Naive B cell (primary cell): ENCODE measurements around the gene TCF4. TPM values are rescaled to one million over a fixed set of nuclear protein-coding genes. Genes with fewer than 3 reads are reported as not detected.

Source experiments
- ATAC-seq, 2 donors: fragments of 150-1000 bp; cut with Tn5 transposase; 2 replicates each; pipeline ENCODE4 v1.10.0; 2021; ENCODE audit warnings: low read depth in 2 of 2, mild to moderate bottlenecking in 2 of 2, moderate library complexity in 2 of 2
- DNase-seq: peaks from one replicate; pipeline ENCODE4 v3.0.0; 2022
- H3K27ac Mint-ChIP-seq, 6 donors: one replicate each; pipeline ENCODE4 v1.8.0; 2020 to 2022; ENCODE audit warnings: mild to moderate bottlenecking in 6 of 6, mixed read lengths in 6 of 6, moderate library complexity in 5 of 6, inconsistent platforms in 2 of 6
- H3K27me3 Mint-ChIP-seq, 3 donors: one replicate each; pipeline ENCODE4 v1.8.0; 2021 to 2022; ENCODE audit warnings: mixed read lengths in 3 of 3, mild to moderate bottlenecking in 1 of 3
- H3K36me3 Mint-ChIP-seq, 2 donors: one replicate each; pipeline ENCODE4 v1.8.0; 2020 to 2022; ENCODE audit warnings: mixed read lengths in 2 of 2, inconsistent platforms in 1 of 2, mild to moderate bottlenecking in 1 of 2
- H3K4me1 Mint-ChIP-seq, 3 donors: one replicate each; pipeline ENCODE4 v1.8.0; 2020 to 2022; ENCODE audit warnings: mixed read lengths in 3 of 3, inconsistent platforms in 1 of 3, mild to moderate bottlenecking in 1 of 3, moderate library complexity in 1 of 3
- H3K4me3 Mint-ChIP-seq, 8 donors: one replicate each; pipeline ENCODE4 v1.8.0; 2020 to 2022; ENCODE audit warnings: mild to moderate bottlenecking in 8 of 8, mixed read lengths in 8 of 8, moderate library complexity in 8 of 8, inconsistent platforms in 2 of 8
- H3K9me3 Mint-ChIP-seq, 7 donors: one replicate each; pipeline ENCODE4 v1.8.0; 2020 to 2022; ENCODE audit warnings: mixed read lengths in 7 of 7, mild to moderate bottlenecking in 5 of 7, inconsistent platforms in 2 of 7, moderate library complexity in 1 of 7
- polyA plus RNA-seq, 6 donors: library from polyadenylated mRNA; unstranded; fragments of 300-500 nt; fragmentation: Illumina TruSeq; gene quantifications; one replicate each; pipeline ENCODE4 v1.2.3, GENCODE V29; 2021; ENCODE audit warnings: low read depth in 6 of 6

TCF4 gene
- polyA plus RNA-seq, 6 donors from 2014 or later = 199 to 274 (median 217) TPM

DNA sequence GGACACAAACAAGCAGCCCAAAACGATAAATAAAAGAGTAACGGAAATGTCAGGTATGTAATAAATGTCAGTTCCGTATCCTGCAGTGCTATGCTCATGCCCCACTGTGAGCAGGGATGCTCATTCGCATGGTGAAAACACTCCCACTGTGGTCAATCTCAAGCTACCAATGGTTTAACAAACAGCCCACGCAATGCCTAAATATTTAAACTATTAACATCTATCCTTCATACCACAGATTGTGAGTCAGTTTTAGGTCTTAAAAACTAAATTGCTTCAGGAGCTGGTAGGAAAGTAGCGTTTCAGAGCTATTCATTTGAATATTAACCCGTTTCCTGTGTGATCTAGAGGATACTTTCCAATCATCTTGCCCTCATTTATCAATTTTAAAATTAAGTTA is 207.4 kb downstream of the TCF4 start:
- ATAC-seq (no peak), DNase-seq (no peak)
- peak overlapping the region in 1 of 6 donors; percentile 73 for H3K27ac Mint-ChIP-seq
- H3K9me3 Mint-ChIP-seq = peaks cover 0 to 11% (median 4%) of the 10 kb centered on the region in 7 donors
- H3K4me1 Mint-ChIP-seq = peaks cover 31 to 49% (median 36%) of the 10 kb centered on the region in 3 donors
- no peak overlapping the region for H3K4me3 Mint-ChIP-seq
- no peaks in the 10 kb centered on the region for H3K27me3 Mint-ChIP-seq
- no peaks in the 10 kb centered on the region for H3K36me3 Mint-ChIP-seq

GRCh38 chr18:55376387-55376786 is 211.6 kb downstream of the TCF4 start:
- H3K4me1 Mint-ChIP-seq = peaks cover 11 to 27% (median 14%) of the 10 kb centered on the region in 3 donors
- H3K9me3 Mint-ChIP-seq = peaks cover 0 to under 1% (median 0%) of the 10 kb centered on the region in 7 donors
- peak overlapping the region in 2 of 8 donors; percentile 4 to 10 for H3K4me3 Mint-ChIP-seq
- H3K27me3 Mint-ChIP-seq = no peaks in the 10 kb centered on the region
- peak; percentile 51 for DNase-seq
- peak; percentile 97 to 98 for ATAC-seq
- no peaks in the 10 kb centered on the region for H3K36me3 Mint-ChIP-seq
- peak overlapping the region; percentile 35 to 92 (median 82) for H3K27ac Mint-ChIP-seq

GRCh38 chr18:55375930-55376329 is 212.1 kb downstream of the TCF4 start:
- no peak for ATAC-seq
- Mint-ChIP-seq H3K27me3 (no peaks in the 10 kb centered on the region), H3K4me1 (peaks cover 15 to 27% (median 16%) of the 10 kb centered on the region in 3 donors), H3K27ac (peak overlapping the region in 5 of 6 donors; percentile 76 to 92 (median 86)), H3K4me3 (peak overlapping the region in 1 of 8 donors; percentile 4), H3K9me3 (no peaks in the 10 kb centered on the region), H3K36me3 (no peaks in the 10 kb centered on the region)
- no peak for DNase-seq

DNA sequence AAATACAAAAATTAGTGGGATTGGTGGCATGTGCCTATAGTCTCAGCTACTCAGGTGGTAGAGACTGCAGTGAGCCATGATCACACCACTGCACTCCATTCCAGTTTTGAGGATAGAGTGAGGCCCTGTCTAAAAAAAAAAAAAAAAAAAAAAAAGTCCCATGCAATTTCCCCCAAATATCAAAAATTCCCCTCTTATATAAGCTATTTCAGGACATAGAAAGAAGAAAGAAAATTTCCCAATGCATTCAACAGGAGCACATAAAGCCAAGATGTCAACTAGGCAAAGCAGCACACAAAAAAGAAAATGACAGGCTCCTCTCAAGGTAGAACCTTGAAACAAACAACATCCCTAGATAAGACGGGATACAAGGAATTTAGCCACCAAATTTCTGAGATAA is 213.3 kb downstream of the TCF4 start:
- DNase-seq = no peak
- Mint-ChIP-seq H3K27ac (peak overlapping the region in 2 of 6 donors; percentile 34 to 44), H3K36me3 (no peaks in the 10 kb centered on the region), H3K4me1 (peaks cover 21 to 29% (median 22%) of the 10 kb centered on the region in 3 donors), H3K4me3 (no peak overlapping the region), H3K27me3 (no peaks in the 10 kb centered on the region), H3K9me3 (no peaks in the 10 kb centered on the region)
- no peak for ATAC-seq

- H3K4me1 Mint-ChIP-seq = peaks cover 20 to 22% (median 21%) of the 10 kb centered on the region in 3 donors
- H3K27me3 Mint-ChIP-seq = no peaks in the 10 kb centered on the region
- H3K4me3 Mint-ChIP-seq = peak overlapping the region in 1 of 8 donors; percentile 22
- peak overlapping the region in 1 of 6 donors; percentile 7 for H3K27ac Mint-ChIP-seq
- ATAC-seq = no peak
- no peaks in the 10 kb centered on the region for H3K9me3 Mint-ChIP-seq
- no peaks in the 10 kb centered on the region for H3K36me3 Mint-ChIP-seq
- DNase-seq = no peak
These were observed 215.8 kb downstream of the TCF4 start for GRCh38 chr18:55372209-55372608.

DNA sequence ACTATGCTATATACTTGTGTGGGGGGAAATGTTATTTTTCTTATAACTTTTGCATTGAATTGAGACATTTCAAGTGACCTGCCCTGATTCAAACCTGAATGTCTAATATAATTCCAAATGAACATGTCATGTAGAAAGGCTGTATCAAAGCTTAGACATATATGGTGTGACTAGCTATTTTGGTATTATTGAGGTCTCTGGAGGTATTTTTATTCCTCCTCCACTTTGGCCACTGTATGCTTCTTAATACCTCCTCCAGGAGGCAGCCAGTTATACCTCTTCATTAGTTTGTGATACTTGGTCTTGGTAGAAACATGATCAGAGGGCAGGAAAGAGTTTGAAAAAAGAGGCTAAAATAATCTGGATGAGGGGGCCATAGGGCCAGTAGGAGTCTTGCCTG is 217.1 kb downstream of the TCF4 start:
- H3K27ac Mint-ChIP-seq = no peak overlapping the region
- H3K4me3 Mint-ChIP-seq = no peak overlapping the region
- H3K36me3 Mint-ChIP-seq = no peaks in the 10 kb centered on the region
- peaks cover 7 to 11% (median 10%) of the 10 kb centered on the region in 3 donors for H3K4me1 Mint-ChIP-seq
- no peaks in the 10 kb centered on the region for H3K27me3 Mint-ChIP-seq
- ATAC-seq (no peak), DNase-seq (no peak)
- H3K9me3 Mint-ChIP-seq = no peaks in the 10 kb centered on the region

GRCh38 chr18:55369346-55369745 is 218.6 kb downstream of the TCF4 start:
- Mint-ChIP-seq H3K27ac (no peak overlapping the region), H3K36me3 (no peaks in the 10 kb centered on the region), H3K27me3 (no peaks in the 10 kb centered on the region), H3K4me1 (peaks cover 2 to 11% (median 10%) of the 10 kb centered on the region in 3 donors), H3K9me3 (no peaks in the 10 kb centered on the region), H3K4me3 (no peak overlapping the region)
- ATAC-seq (no peak), DNase-seq (no peak)

DNA sequence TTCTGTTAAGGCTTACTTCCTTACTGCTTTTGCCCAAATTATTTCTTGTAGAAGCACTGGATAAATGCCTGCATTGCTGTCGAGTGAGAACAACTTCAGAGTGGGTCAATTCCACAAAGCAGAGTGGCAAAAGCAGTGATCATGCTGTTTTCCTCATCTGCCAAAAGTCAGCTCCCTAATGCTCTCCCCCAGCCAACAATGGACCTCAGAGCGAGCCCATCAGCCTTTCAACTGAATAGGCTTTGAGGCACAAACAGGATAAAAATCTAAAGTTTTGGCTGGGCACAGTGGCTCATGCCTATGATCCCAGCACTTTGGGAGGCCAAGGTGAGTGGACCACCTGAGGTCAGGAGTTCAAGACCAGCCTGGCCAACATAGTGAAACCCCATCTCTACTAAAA is 222.7 kb downstream of the TCF4 start:
- H3K9me3 Mint-ChIP-seq = peaks cover 0 to 8% (median 4%) of the 10 kb centered on the region in 7 donors
- H3K4me3 Mint-ChIP-seq = no peak overlapping the region
- ATAC-seq (no peak), DNase-seq (no peak)
- H3K36me3 Mint-ChIP-seq = peaks cover 6 to 16% of the 10 kb centered on the region in 2 donors
- no peak overlapping the region for H3K27ac Mint-ChIP-seq
- H3K4me1 Mint-ChIP-seq = peaks cover 14 to 15% (median 14%) of the 10 kb centered on the region in 3 donors
- no peaks in the 10 kb centered on the region for H3K27me3 Mint-ChIP-seq

DNA sequence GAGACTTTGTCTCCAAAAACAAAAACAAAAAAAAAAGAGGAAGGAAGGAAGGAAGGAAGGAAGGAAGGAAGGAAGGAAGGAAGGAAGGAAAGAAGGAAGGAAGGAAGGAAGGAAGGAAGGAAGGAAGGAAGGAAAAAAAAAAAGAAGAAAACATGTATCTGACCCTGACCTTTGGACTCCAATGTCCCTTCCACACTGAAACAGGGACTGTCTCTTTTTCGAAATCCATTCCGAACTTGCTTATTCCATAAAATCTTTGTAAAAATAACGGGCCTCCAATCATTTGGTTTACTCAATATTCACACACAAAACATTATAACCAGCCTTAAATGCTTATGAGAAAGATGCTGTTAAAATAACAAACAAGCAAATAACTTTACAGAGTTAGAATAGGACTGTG is 225.7 kb downstream of the TCF4 start:
- Mint-ChIP-seq H3K36me3 (peaks cover 6 to 31% of the 10 kb centered on the region in 2 donors), H3K4me3 (no peak overlapping the region), H3K9me3 (peaks cover 0 to 9% (median 6%) of the 10 kb centered on the region in 7 donors), H3K4me1 (peaks cover 11 to 20% (median 13%) of the 10 kb centered on the region in 3 donors), H3K27ac (peak overlapping the region in 5 of 6 donors; percentile 42 to 94 (median 67)), H3K27me3 (no peaks in the 10 kb centered on the region)
- ATAC-seq = no peak
- no peak for DNase-seq

DNA sequence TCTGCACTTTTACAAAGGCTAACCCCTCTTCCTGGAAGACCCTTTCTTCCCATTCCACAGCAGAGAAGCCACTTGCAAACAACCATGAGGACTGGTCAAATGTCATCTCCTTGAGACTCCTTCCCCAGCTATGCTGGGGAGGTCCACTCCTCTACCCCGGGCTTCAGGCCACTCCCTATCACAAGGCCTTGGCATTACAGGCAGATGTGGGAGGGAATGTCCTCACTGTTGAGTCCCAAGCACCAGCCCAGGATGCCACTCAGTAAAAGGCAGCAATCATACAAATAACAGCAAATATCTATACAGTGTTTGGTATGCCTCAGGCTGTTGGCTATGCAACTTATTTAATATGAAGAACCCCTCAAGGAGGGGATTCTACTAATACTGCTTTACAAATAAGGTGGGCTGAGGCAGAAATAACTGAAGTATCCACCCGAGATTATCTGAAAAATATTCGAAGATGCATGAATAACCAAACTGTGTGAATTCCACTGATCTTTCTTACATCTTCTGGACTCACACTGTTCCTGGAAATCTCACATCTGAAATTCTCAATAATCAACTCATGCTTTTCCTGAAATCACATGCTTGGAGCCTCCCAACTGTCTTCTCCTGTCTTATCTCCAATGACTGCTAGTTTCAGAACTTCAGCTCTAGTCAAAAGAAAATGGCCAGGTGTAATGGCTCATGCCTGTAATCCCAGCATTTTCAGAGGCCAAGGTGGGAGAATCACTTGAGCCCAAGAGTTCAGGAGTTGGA is 226.3 kb downstream of the TCF4 start:
- Mint-ChIP-seq H3K9me3 (peaks cover 0 to 9% (median 6%) of the 10 kb centered on the region in 7 donors), H3K36me3 (peaks cover 6 to 31% of the 10 kb centered on the region in 2 donors), H3K4me3 (peak overlapping the region in 2 of 8 donors; percentile 8 to 69), H3K27me3 (no peaks in the 10 kb centered on the region), H3K4me1 (peaks cover 11 to 20% (median 13%) of the 10 kb centered on the region in 3 donors), H3K27ac (peak overlapping the region in 3 of 6 donors; percentile 56 to 94 (median 78))
- ATAC-seq (no peak), DNase-seq (no peak)

DNA sequence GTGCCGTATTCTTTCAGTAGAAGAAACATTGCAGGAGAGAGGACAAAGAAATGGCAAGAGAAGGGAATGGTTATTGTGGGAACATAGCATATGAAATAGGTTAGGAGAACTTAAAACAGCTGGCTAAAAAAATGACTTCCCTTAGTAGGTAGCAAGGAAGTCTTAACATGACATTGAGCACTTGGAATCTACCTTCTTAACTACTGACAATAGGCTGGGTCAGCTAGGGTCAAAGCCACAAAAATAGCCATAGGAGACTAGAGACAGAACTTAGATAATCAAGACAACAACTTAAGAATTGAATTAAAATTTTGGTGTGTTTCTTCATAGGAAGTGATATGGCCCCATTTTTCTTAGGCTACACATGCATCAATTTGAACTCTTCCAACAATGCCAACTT is 227.9 kb downstream of the TCF4 start:
- no peak for ATAC-seq
- H3K36me3 Mint-ChIP-seq = peaks cover 6 to 31% of the 10 kb centered on the region in 2 donors
- DNase-seq = no peak
- H3K9me3 Mint-ChIP-seq = peaks cover 0 to 9% (median 6%) of the 10 kb centered on the region in 7 donors
- H3K27me3 Mint-ChIP-seq = no peaks in the 10 kb centered on the region
- no peak overlapping the region for H3K27ac Mint-ChIP-seq
- H3K4me1 Mint-ChIP-seq = peaks cover 15 to 20% (median 15%) of the 10 kb centered on the region in 3 donors
- no peak overlapping the region for H3K4me3 Mint-ChIP-seq

DNA sequence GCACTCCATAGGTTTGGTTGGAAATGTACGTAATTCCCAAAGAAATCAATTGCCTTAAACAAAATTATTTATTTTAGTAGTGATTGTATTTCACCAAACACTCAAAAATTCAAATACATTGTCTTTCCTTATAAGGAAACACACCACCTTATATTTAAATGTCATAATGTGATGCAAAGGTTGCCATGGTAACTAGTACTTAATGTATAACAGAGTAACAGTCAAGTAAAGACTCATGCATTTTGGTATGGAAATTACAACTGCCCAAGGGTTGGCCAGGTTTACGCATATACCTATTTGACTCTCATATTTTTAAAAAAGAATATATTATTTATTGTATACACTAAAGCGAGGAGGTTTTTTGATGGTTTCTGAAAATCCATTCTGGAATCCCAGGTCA is 231.2 kb downstream of the TCF4 start:
- Mint-ChIP-seq H3K4me3 (no peak overlapping the region), H3K4me1 (peaks cover 9 to 20% (median 20%) of the 10 kb centered on the region in 3 donors), H3K27me3 (no peaks in the 10 kb centered on the region), H3K36me3 (peaks cover 6 to 25% of the 10 kb centered on the region in 2 donors), H3K27ac (no peak overlapping the region), H3K9me3 (peaks cover 0 to 5% (median 1%) of the 10 kb centered on the region in 7 donors)
- DNase-seq = no peak
- no peak for ATAC-seq

GRCh38 chr18:55355223-55355622 is 232.8 kb downstream of the TCF4 start:
- ATAC-seq = no peak
- no peaks in the 10 kb centered on the region for H3K27me3 Mint-ChIP-seq
- H3K4me1 Mint-ChIP-seq = peaks cover 5 to 19% (median 14%) of the 10 kb centered on the region in 3 donors

GRCh38 chr18:55354795-55355194 is 233.2 kb downstream of the TCF4 start:
- DNase-seq (no peak), ATAC-seq (no peak)
- H3K27me3 Mint-ChIP-seq = no peaks in the 10 kb centered on the region
- peak overlapping the region in 1 of 6 donors; percentile 47 for H3K27ac Mint-ChIP-seq
- H3K9me3 Mint-ChIP-seq = peaks cover 0 to 4% (median 0%) of the 10 kb centered on the region in 7 donors
- peaks cover 9 to 21% (median 18%) of the 10 kb centered on the region in 3 donors for H3K4me1 Mint-ChIP-seq
- H3K4me3 Mint-ChIP-seq = no peak overlapping the region
- H3K36me3 Mint-ChIP-seq = peaks cover 0 to 15% of the 10 kb centered on the region in 2 donors

More at GRCh38 chr18:55355223-55355622, 232.8 kb downstream of the TCF4 start:
- Mint-ChIP-seq H3K9me3 (peaks cover 0 to 4% (median 0%) of the 10 kb centered on the region in 7 donors), H3K36me3 (peaks cover 0 to 16% of the 10 kb centered on the region in 2 donors), H3K4me3 (no peak overlapping the region), H3K27ac (no peak overlapping the region)
- no peak for DNase-seq
